Kidney (tissue), 14 donors: ENCODE results near the gene PLEKHH1. TPM values are rescaled to one million over a fixed set of nuclear protein-coding genes. Genes with fewer than 3 reads are reported as not detected.

Source experiments
- DNase-seq, 5 donors: peaks; one replicate each; pipeline ENCODE4 v3.0.0-alpha.2; 2013 to 2020
- FAIRE-seq: peaks from 2 replicates; lab custom pipeline; 2012; peaks lifted over from hg19 to GRCh38; lab: Jason Lieb, UNC
- H3K27ac ChIP-seq, 2 donors: one replicate each; pipeline ENCODE4 v1.7.0; 2013; ENCODE audit warnings: low read depth in 2 of 2, low read length in 2 of 2, inconsistent platforms in 1 of 2
- H3K27me3 ChIP-seq: one replicate; pipeline ENCODE4 v1.7.1; 2013; ENCODE audit warnings: low read length, inconsistent platforms; ENCODE audit not compliant: control insufficient read depth, insufficient read depth
- H3K36me3 ChIP-seq, 3 donors: one replicate each; pipeline versions ENCODE4 v1.7.0 to v1.7.1; 2013; ENCODE audit warnings: low read length in 3 of 3, control low read depth in 1 of 3, inconsistent platforms in 1 of 3; ENCODE audit not compliant: insufficient read depth in 3 of 3, control insufficient read depth in 2 of 3
- H3K4me1 ChIP-seq, 3 donors: one replicate each; pipeline versions ENCODE4 v1.7.0 to v1.7.1; 2013; ENCODE audit warnings: low read length in 3 of 3, inconsistent platforms in 1 of 3, low read depth in 1 of 3; ENCODE audit not compliant: control insufficient read depth in 2 of 3, insufficient read depth in 2 of 3
- H3K4me3 ChIP-seq, 3 donors: one replicate each; pipeline versions ENCODE4 v1.7.0 to v1.8.1; 2013; ENCODE audit warnings: low read length in 3 of 3, control low read depth in 1 of 3, inconsistent platforms in 1 of 3
- H3K9ac ChIP-seq, 3 donors: one replicate each; pipeline versions ENCODE4 v1.7.0 to v1.7.1; 2013; ENCODE audit warnings: low read length in 3 of 3, control low read depth in 1 of 3, inconsistent platforms in 1 of 3
- H3K9me3 ChIP-seq, 3 donors: one replicate each; pipeline versions ENCODE4 v1.7.0 to v1.7.1; 2013; ENCODE audit warnings: low read length in 3 of 3, control low read depth in 1 of 3, inconsistent platforms in 1 of 3; ENCODE audit not compliant: control insufficient read depth in 2 of 3, insufficient read depth in 1 of 3
- CTCF ChIP-seq: IDR thresholded peaks from 3 replicates; pipeline ENCODE4 v1.5.1; 2012; ENCODE audit warnings: mild to moderate bottlenecking, moderate library complexity, borderline replicate concordance; ENCODE audit not compliant: insufficient read depth; ENCODE audit errors: extremely low read depth
- intact Hi-C: fragments of 100-400 bp; cut with DNase I; formaldehyde crosslinking; loops from one replicate; pipeline ENCODE4 v1.11.1; 2022
- polyA plus RNA-seq: library from polyadenylated mRNA; stranded (reverse); fragments of 350-450 nt; fragmentation: Illumina TruSeq; extraction: RNeasy Lipid Tissue Mini Kit (QIAGEN cat#74804); gene quantifications from one replicate; pipeline ENCODE4 v1.2.3, GENCODE V29; 2014; ENCODE audit warnings: low read depth, low replicate concordance; ENCODE audit not compliant: insufficient read depth
- total RNA-seq: library from RNA; stranded (reverse); fragmentation: NEBNext Ultra II Directional; extraction: Animal tissue kit (Norgen Biotek cat#: 25700); gene quantifications from one replicate; pipeline ENCODE4 v1.2.1, GENCODE V29; 2021
- donor health status: control.
- donor health status: control.
- donor health status: control.
- donor health status: control.
- donor health status: control.
- donor health status: DM: yes; HTN: yes; CAD: no.
- donor health status: Normal renal cell carcinoma (clear cell type).

PLEKHH1 gene
- total and polyA plus RNA-seq, 2 donors from 2014 or later = 9.1 to 26.2 TPM

GRCh38 chr14:67602995-67603545 lies 70.0 kb downstream of the PLEKHH1 start:
- intact Hi-C loops = no loop called here
- Histone ChIP-seq H3K27me3 (no peaks in the 10 kb centered on the region), H3K4me3 (no peak overlapping the region), H3K9me3 (no peaks in the 10 kb centered on the region), H3K9ac (no peak overlapping the region), H3K4me1 (peaks cover 3 to 8% (median 7%) of the 10 kb centered on the region in 3 donors), H3K27ac (no peak overlapping the region), H3K36me3 (no peaks in the 10 kb centered on the region)
- TF ChIP-seq CTCF = no peak
- peak in 3 of 5 donors; percentile 70 to 79 (median 78) for DNase-seq
- FAIRE-seq = no peak

- DNase-seq (no peak), FAIRE-seq (no peak)
Measured at GRCh38 chr14:67607646-67608045, 74.6 kb downstream of the PLEKHH1 start.

GRCh38 chr14:67609642-67610310 lies 76.7 kb downstream of the PLEKHH1 start:
- no peaks in the 10 kb centered on the region for H3K36me3 ChIP-seq
- no peak for FAIRE-seq
- no peak overlapping the region for H3K4me3 ChIP-seq
- no peak for TF ChIP-seq CTCF
- DNase-seq = no peak
- H3K4me1 ChIP-seq = no peaks in the 10 kb centered on the region
- H3K27me3 ChIP-seq = no peaks in the 10 kb centered on the region
- no peaks in the 10 kb centered on the region for H3K9me3 ChIP-seq
- H3K27ac ChIP-seq = no peak overlapping the region
- no peak overlapping the region for H3K9ac ChIP-seq
- intact Hi-C loops = loop anchor here (10.0 kb wide), 1 partner anchor 55 kb away; no protein-coding TSS in a partner anchor

More at GRCh38 chr14:67607646-67608045, 74.6 kb downstream of the PLEKHH1 start:
- no peak for TF ChIP-seq CTCF
- peaks cover 0 to 3% (median 0%) of the 10 kb centered on the region in 3 donors for H3K4me1 ChIP-seq
- H3K27me3 ChIP-seq = no peaks in the 10 kb centered on the region
- no peaks in the 10 kb centered on the region for H3K9me3 ChIP-seq
- intact Hi-C loops = no loop called here
- H3K36me3 ChIP-seq = no peaks in the 10 kb centered on the region
- no peak overlapping the region for H3K9ac ChIP-seq
- H3K4me3 ChIP-seq = no peak overlapping the region
- no peak overlapping the region for H3K27ac ChIP-seq
